Measurements from ENCODE around the gene SLC26A8. TPM values are rescaled to one million over a fixed set of nuclear protein-coding genes. Genes with fewer than 3 reads are reported as not detected.

SLC26A8 gene, protein sequence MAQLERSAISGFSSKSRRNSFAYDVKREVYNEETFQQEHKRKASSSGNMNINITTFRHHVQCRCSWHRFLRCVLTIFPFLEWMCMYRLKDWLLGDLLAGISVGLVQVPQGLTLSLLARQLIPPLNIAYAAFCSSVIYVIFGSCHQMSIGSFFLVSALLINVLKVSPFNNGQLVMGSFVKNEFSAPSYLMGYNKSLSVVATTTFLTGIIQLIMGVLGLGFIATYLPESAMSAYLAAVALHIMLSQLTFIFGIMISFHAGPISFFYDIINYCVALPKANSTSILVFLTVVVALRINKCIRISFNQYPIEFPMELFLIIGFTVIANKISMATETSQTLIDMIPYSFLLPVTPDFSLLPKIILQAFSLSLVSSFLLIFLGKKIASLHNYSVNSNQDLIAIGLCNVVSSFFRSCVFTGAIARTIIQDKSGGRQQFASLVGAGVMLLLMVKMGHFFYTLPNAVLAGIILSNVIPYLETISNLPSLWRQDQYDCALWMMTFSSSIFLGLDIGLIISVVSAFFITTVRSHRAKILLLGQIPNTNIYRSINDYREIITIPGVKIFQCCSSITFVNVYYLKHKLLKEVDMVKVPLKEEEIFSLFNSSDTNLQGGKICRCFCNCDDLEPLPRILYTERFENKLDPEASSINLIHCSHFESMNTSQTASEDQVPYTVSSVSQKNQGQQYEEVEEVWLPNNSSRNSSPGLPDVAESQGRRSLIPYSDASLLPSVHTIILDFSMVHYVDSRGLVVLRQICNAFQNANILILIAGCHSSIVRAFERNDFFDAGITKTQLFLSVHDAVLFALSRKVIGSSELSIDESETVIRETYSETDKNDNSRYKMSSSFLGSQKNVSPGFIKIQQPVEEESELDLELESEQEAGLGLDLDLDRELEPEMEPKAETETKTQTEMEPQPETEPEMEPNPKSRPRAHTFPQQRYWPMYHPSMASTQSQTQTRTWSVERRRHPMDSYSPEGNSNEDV
- not detected in 2 replicates for total RNA-seq

DNA sequence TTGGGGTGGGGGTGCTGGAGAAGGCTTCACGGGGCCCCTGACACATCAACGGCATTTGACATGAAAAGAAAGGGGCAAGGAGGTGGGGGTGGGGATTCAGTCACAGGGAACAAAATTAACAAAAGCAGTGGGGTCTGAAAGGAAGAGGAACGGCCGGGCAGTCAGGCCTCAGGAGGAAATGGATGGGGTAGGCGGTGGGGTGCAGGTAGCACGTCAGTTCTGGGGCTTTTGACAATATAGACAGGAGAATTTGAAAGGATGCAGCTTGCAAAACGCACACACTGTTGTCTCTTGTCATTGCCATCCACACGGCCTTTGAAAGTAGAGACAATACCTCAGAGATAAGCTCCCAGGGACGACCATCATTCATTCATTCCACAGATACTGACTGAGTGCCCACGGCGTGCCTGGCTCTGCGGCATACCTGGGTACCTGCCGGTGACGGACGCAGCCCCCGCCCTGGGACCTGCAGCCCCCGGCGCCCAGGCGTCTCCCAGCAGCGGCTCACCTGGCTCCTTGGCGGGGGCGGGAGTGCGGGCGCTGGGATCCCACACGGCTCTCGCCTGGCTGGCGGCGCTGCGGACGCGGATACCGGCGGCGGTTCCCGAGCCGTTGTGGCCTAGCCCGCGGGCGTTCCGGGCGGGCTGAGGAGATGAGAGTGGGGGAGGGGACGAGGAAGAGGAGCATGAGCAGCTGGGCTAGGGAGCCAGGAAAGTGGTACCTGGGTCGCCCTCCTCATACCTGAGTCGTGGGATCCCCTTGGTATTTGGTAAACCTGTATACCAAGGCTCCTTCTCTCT, at the start of gene SLC26A8:
TSS of gene SLC26A8 (minus strand) at position 646 of the 800 bp plus-strand sequence. CDS start 4,934 bp downstream, outside the sequence.

DNA sequence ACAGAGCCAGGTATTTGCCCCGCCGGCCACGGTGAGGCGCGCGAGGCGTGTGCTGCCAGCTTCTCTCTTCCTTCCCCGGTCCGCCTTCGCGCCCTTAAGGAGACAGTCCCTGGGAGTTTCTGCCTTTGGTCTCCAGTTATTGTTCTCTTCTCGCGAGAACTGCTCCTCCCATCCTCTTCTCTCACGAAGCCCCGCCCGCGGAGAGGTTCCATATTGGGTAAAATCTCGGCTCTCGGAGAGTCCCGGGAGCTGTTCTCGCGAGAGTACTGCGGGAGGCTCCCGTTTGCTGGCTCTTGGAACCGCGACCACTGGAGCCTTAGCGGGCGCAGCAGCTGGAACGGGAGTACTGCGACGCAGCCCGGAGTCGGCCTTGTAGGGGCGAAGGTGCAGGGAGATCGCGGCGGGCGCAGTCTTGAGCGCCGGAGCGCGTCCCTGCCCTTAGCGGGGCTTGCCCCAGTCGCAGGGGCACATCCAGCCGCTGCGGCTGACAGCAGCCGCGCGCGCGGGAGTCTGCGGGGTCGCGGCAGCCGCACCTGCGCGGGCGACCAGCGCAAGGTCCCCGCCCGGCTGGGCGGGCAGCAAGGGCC, 3.2 kb upstream of the SLC26A8 start, which contains the start of gene MAPK14:
TSS of gene MAPK14 (plus strand) at position 308 of the 587 bp plus-strand sequence. CDS start 350 bp downstream, outside the sequence.

DNA sequence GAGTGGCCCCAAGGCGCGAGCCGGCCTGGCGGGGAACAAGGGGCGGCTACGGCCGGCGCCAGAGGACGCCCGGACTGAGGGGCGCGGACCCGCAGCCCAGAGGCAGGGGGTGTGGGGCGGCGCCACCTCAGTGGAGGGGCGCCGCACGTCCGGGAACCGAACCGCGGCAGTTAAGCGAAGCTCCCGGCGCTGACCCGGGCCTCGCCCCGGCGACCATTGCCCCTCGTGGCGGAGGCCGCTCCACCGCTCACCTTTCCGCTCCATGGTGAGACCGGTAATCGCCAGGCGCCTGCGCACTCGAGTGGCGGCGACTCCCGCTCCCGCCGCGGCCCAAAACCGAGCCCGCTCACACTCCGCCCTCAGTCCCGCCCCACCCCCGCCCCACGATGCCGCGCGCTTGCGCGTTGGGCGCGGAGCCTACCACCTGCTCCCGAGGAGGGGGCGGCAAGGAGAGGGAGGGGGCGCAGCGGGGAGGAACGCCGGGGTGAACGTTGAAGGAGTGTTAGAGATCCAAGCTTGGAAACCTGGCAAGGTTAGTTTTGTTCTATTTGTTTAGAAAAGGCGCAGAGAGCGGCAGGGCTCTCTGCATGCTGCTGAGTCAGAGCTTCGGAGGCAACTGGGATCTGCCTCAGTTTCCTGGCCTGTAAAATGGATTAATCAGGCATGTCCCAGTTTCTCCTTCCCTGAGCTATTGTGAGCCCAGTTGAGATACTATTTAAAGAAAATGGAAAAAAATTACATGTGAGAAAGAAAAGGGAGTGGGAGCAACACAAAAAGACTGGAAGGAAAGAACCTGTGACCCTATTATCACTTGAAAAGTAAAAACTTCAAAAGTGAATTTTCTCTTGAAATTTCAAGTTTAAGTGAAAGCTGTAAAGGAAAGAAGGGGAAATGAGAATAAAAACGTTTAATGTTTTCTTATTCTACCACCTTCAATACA, 103.4 kb downstream of the SLC26A8 start, which contains the start of gene SRPK1:
TSS of gene SRPK1 (minus strand) at position 306 of the 940 bp plus-strand sequence. CDS start at position 264, 42 bp downstream.

Other genes starting within 250 kb of the SLC26A8 start
- not detected in 2 replicates for gene CLPSL2, start 248.0 kb downstream of the SLC26A8 start, total RNA-seq
- gene CLPSL1, start 243.6 kb downstream of the SLC26A8 start, total RNA-seq = not detected in 2 replicates
- not detected in 2 replicates for gene CLPS, start 227.3 kb downstream of the SLC26A8 start, total RNA-seq
- not detected in 2 replicates for gene LHFPL5, start 219.3 kb downstream of the SLC26A8 start, total RNA-seq
- 20.3 and 27.2 TPM in 2 replicates for gene SRPK1, start 103.5 kb downstream of the SLC26A8 start, total RNA-seq
- gene MAPK14, start 3.2 kb upstream of the SLC26A8 start, total RNA-seq = 32.0 and 36.6 TPM in 2 replicates
- 2.9 and 5.4 TPM in 2 replicates for gene MAPK13, start 105.9 kb upstream of the SLC26A8 start, total RNA-seq
- 8.9 and 11.4 TPM in 2 replicates for gene BRPF3, start 172.1 kb upstream of the SLC26A8 start, total RNA-seq
- not detected in 2 replicates for gene PNPLA1, start 245.4 kb upstream of the SLC26A8 start, total RNA-seq

Measured in pericardium fibroblast (primary cell).